ENCODE measurements around the gene TNS4. TPM values are rescaled to one million over a fixed set of nuclear protein-coding genes. Genes with fewer than 3 reads are reported as not detected.
A peak's percentile ranks its signal among the peaks of the same experiment; 100 is the strongest.

Gene TNS4
- total RNA-seq, 4 donors from 2014 or later = 0.30 TPM; not detected in 3

DNA sequence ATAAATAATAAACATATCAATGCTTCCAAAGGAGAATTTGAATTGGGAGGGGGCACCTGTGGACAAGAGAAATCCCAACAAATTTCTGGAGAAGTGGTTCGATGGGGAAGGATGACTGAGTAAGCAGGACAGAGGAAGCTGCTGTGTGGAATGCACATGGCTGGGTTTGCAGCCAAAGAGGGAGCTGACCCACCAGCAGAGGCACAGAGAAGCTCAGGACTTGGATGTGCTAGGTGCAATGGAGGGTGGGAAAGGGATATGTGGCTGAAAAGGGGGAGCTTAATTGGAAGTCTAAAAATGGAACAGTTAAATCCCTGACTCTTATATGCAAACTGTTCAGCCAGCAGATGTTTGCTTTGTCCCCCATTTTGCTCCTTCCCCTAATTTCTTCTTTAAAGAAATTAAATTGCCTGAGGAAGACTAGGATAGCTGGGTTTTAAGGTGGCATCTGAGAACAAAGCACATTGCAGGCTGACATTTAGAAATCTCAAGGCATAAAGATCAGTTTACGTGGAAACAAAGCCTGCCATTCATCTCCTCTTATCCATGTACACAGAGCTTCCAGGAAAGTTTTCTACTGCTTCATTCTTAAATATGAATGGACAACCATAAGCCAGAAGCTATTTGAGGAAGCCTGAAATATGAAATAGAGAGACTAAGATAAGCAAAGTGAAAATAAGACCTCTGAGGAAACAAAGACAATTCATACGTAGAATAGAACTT is 23.0 kb upstream of the TNS4 start:
- Histone ChIP-seq H3K36me3 (no peaks in the 10 kb centered on the region), H3K27ac (peak overlapping the region in 3 of 4 donors; percentile 8 to 50 (median 29)), H3K4me1 (peaks cover 0 to 21% (median 3%) of the 10 kb centered on the region in 4 donors), H3K27me3 (no peaks in the 10 kb centered on the region), H3K4me3 (no peak overlapping the region), H3K9me3 (peaks cover 0 to 13% (median 4%) of the 10 kb centered on the region in 4 donors)
- TF ChIP-seq, protein P1, sequence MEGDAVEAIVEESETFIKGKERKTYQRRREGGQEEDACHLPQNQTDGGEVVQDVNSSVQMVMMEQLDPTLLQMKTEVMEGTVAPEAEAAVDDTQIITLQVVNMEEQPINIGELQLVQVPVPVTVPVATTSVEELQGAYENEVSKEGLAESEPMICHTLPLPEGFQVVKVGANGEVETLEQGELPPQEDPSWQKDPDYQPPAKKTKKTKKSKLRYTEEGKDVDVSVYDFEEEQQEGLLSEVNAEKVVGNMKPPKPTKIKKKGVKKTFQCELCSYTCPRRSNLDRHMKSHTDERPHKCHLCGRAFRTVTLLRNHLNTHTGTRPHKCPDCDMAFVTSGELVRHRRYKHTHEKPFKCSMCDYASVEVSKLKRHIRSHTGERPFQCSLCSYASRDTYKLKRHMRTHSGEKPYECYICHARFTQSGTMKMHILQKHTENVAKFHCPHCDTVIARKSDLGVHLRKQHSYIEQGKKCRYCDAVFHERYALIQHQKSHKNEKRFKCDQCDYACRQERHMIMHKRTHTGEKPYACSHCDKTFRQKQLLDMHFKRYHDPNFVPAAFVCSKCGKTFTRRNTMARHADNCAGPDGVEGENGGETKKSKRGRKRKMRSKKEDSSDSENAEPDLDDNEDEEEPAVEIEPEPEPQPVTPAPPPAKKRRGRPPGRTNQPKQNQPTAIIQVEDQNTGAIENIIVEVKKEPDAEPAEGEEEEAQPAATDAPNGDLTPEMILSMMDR (IDR thresholded peaks at IDR 0.05) = no peak
- peak in 1 of 2 donors; percentile 16 for TF ChIP-seq EP300 (IDR thresholded peaks at IDR 0.05)
- WGBS, 2 donors = 45 to 49% methylated on average over 3 of the region's 3 CpGs
- DNase-seq (ENCODE audit: low spot score in 2 of 2) = peak in 1 of 2 donors; percentile 1

GRCh38 chr17:40522961-40523310 is 21.5 kb upstream of the TNS4 start:
- H3K27me3 ChIP-seq = no peaks in the 10 kb centered on the region
- no peaks in the 10 kb centered on the region for H3K36me3 ChIP-seq
- H3K9me3 ChIP-seq = peaks cover 0 to 13% (median 4%) of the 10 kb centered on the region in 4 donors
- no peak overlapping the region for H3K4me3 ChIP-seq
- H3K27ac ChIP-seq = peak overlapping the region in 3 of 4 donors; percentile 20 to 80 (median 56)
- peaks cover 0 to 21% (median 3%) of the 10 kb centered on the region in 4 donors for H3K4me1 ChIP-seq
- no peak for DNase-seq (ENCODE audit: low spot score in 2 of 2)
- 89% methylated on average over 3 of the region's 5 CpGs for WGBS, 2 donors
- TF ChIP-seq, protein P1 (IDR thresholded peaks at IDR 0.05) = no peak
- TF ChIP-seq POLR2A (IDR thresholded peaks at IDR 0.05) (no peak), EP300 (IDR thresholded peaks at IDR 0.05) (no peak)

- TF ChIP-seq EP300 (IDR thresholded peaks at IDR 0.05) = no peak
- TF ChIP-seq, protein P1 (IDR thresholded peaks at IDR 0.05) = no peak
- Histone ChIP-seq H3K9me3 (peaks cover 0 to 13% (median 4%) of the 10 kb centered on the region in 4 donors), H3K36me3 (no peaks in the 10 kb centered on the region), H3K4me3 (no peak overlapping the region), H3K4me1 (peaks cover 0 to 21% (median 3%) of the 10 kb centered on the region in 4 donors), H3K27me3 (no peaks in the 10 kb centered on the region), H3K27ac (peak overlapping the region in 3 of 4 donors; percentile 20 to 80 (median 56))
- WGBS, 2 donors = 71 to 73% methylated on average over 7 of the region's 7 CpGs
- DNase-seq (ENCODE audit: low spot score in 2 of 2) = no peak
Measured at GRCh38 chr17:40522250-40522960, 21.0 kb upstream of the TNS4 start.

GRCh38 chr17:40520991-40521453 is 19.6 kb upstream of the TNS4 start:
- Histone ChIP-seq H3K4me3 (no peak overlapping the region), H3K9me3 (peaks cover 0 to 10% (median 4%) of the 10 kb centered on the region in 4 donors), H3K36me3 (no peaks in the 10 kb centered on the region), H3K4me1 (peaks cover 0 to 26% (median 7%) of the 10 kb centered on the region in 4 donors), H3K27me3 (no peaks in the 10 kb centered on the region), H3K27ac (peak overlapping the region in 2 of 4 donors; percentile 33 to 37)
- TF ChIP-seq POLR2A (IDR thresholded peaks at IDR 0.05) (no peak), EP300 (IDR thresholded peaks at IDR 0.05) (no peak)
- TF ChIP-seq, protein P1 (IDR thresholded peaks at IDR 0.05) = no peak
- peak in 1 of 2 donors; percentile 4 for DNase-seq (ENCODE audit: low spot score in 2 of 2)
- WGBS, 2 donors = 89 to 93% methylated on average over 14 of the region's 14 CpGs

Data from tibial nerve (tissue), 4 donors.